Fibroblast of lung (primary cell): ENCODE data around the gene ZFP42.

ENCODE experiments used
- EZH2 ChIP-seq: IDR thresholded peaks from 2 replicates; pipeline ENCODE4 v1.5.1; 2012; ENCODE audit warnings: low read length, control low read depth, mild to moderate bottlenecking; ENCODE audit errors: missing control alignments
- TF ChIP-seq, protein P1 (sequence below), 2 donors: IDR thresholded peaks in 1 of 2; conservative IDR thresholded peaks in 1 of 2; 1 replicate in 1 of 2; 2 replicates in 1 of 2; pipeline ENCODE4 v1.5.1; 2011 to 2012; ENCODE audit warnings: low read length in 2 of 2, control low read depth in 1 of 2, inconsistent platforms in 1 of 2, low read depth in 1 of 2, mild to moderate bottlenecking in 1 of 2

DNA sequence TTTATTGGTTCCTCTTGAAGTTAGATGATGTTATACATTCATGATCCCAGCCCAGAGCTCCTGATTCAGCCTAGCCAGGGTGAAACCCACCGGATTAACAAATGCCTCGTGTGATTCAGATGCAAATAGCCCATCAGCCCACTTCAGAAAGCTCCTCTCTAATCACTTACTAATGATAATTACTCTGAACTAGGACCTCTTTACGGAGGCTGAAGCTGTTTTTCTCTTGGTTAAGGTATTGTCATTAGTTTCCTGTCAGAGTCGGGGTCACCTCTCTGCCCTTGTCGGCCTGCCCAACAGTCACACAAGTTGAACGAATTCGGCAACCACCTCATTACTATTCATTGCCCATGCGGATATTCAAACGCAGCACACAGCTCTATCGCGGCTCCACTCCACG lies 36.6 kb downstream of the ZFP42 start:
- TF ChIP-seq, protein P1, sequence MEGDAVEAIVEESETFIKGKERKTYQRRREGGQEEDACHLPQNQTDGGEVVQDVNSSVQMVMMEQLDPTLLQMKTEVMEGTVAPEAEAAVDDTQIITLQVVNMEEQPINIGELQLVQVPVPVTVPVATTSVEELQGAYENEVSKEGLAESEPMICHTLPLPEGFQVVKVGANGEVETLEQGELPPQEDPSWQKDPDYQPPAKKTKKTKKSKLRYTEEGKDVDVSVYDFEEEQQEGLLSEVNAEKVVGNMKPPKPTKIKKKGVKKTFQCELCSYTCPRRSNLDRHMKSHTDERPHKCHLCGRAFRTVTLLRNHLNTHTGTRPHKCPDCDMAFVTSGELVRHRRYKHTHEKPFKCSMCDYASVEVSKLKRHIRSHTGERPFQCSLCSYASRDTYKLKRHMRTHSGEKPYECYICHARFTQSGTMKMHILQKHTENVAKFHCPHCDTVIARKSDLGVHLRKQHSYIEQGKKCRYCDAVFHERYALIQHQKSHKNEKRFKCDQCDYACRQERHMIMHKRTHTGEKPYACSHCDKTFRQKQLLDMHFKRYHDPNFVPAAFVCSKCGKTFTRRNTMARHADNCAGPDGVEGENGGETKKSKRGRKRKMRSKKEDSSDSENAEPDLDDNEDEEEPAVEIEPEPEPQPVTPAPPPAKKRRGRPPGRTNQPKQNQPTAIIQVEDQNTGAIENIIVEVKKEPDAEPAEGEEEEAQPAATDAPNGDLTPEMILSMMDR (conservative IDR thresholded peaks at IDR 0.05 in 1 of 2, IDR thresholded peaks at IDR 0.05 in 1 of 2; ENCODE audit: low read depth in 1 of 2, low read length in 2 of 2) = no peak
- TF ChIP-seq EZH2 = no peak
